GM21737 (cell line): ENCODE data around the gene FLG2.
"Not testable (repeated sequence)": the region's sequence is repeated elsewhere in the genome, so short reads cannot be mapped to it uniquely, and the experiment has no call there.

Experiments used
- ATAC-seq: cut with Tn5 transposase; IDR thresholded peaks from one replicate; pipeline ENCODE4 v1.9.1; 2021; ENCODE audit warnings: mild to moderate bottlenecking, moderate library complexity; ENCODE audit not compliant: unreplicated experiment

The FLG2 gene

GRCh38 chr1:152313319-152313801 is 46.4 kb downstream of the FLG2 start:
- no peak for ATAC-seq

DNA sequence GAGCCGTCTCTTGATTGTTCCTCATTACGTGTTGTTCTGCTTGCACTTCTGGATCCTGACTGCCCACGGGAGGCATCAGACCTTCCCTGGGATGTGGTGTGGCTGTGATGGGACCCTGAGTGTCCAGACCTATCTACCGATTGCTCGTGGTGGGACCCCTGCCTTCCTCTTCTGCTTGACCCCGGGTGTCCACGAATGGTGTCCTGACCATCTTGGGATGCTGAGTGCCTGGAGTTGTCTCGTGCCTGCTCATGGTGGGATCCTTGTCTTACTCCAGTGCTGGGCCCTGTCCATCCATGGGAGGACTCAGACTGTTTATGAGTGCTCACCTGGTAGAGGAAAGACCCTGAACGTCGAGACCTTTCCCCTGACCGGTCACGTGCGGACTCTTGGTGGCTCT is 47.6 kb downstream of the FLG2 start:
- not testable (repeated sequence) for ATAC-seq

DNA sequence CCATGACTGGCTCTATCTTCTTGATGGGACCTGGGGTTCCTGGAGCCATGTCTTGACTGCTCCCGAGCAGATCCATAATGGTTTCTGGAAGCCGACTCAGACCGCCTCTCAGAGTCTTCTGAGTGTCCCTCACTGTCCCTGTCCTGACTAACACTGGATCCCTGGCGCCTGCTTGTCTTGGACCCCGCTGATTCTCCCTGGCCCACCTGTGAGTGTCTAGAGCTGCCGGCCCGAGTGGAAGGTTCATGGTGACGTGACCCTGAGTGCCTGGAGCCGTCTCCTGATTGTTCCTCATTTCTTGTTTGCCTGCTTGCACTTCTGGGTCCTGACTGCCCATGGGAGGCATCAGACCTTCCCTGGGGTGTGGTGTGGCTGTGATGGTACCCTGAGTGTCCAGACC is 49.9 kb downstream of the FLG2 start:
- ATAC-seq = no peak

GRCh38 chr1:152309320-152309901 is 50.4 kb downstream of the FLG2 start:
- not testable (repeated sequence) for ATAC-seq

- ATAC-seq = not testable (repeated sequence)
These were observed 51.0 kb downstream of the FLG2 start for GRCh38 chr1:152308758-152309157.

GRCh38 chr1:152307970-152308369 is 51.8 kb downstream of the FLG2 start:
- ATAC-seq = not testable (repeated sequence)

DNA sequence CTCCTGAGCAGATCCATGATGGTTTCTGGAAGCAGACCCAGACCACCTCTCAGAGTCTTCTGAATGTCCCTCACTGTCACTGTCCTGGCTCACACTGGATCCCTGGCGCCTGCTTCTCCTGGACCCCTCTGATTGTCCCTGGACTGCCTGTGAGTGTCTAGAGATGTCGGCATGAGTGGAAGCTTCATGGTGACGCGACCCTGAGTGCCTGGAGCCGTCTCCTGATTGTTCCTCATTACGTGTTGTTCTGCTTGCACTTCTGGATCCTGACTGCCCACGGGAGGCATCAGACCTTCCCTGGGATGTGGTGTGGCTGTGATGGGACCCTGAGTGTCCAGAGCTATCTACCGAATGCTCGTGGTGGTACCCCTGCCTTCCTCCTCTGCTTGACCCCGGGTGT is 53.7 kb downstream of the FLG2 start:
- not testable (repeated sequence) for ATAC-seq

DNA sequence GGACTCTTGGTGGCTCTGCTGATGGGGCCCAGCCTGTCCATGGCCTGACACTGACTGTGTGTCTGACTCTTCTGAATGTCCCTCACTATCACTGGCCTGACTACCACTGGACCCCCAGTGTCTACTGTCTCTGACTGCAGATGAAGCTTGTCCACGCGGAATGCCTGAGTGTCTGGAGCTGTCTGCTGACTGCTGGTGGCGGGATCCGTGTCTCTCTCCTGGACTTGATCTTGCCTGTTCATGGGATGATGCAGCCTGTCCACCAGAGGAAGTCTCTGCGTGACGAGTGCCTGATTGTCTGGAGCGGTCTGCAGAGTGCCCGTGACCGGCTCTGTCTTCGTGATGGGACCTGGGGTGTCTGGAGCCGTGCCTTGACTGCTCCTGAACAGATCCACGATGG is 55.0 kb downstream of the FLG2 start:
- ATAC-seq = not testable (repeated sequence)

- not testable (repeated sequence) for ATAC-seq
These were observed 56.5 kb downstream of the FLG2 start for GRCh38 chr1:152303139-152303872.
